ENCODE data around the gene VEGFA. TPM values are rescaled to one million over a fixed set of nuclear protein-coding genes. Genes with fewer than 3 reads are reported as not detected.

VEGFA gene
- total RNA-seq, 4 donors from 2014 or later = 510 to 1,437 (median 630) TPM

DNA sequence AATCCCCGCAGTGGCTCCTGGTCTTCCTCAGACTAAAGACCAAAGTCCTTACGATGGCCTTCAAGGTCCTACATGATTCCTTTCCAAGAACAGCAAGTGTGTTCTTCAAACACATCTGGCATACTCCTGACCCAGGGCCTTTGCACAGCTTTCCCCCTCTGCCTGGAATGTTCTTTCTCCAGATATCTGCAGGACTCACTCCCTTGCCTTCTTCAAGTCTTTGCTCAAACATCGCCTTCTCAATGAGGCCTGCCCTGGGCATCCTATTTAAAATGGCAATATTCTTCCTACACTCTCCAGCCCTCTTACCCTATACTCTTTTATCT is 30.2 kb downstream of the VEGFA start:
- H3K4me1 ChIP-seq = peaks cover 3 to 39% of the 10 kb centered on the region in 2 donors
- DNase-seq = no peak
- H3K36me3 ChIP-seq = no peaks in the 10 kb centered on the region
- intact Hi-C loops (cut with DNase I) = no loop called here
- TF ChIP-seq, protein P1, sequence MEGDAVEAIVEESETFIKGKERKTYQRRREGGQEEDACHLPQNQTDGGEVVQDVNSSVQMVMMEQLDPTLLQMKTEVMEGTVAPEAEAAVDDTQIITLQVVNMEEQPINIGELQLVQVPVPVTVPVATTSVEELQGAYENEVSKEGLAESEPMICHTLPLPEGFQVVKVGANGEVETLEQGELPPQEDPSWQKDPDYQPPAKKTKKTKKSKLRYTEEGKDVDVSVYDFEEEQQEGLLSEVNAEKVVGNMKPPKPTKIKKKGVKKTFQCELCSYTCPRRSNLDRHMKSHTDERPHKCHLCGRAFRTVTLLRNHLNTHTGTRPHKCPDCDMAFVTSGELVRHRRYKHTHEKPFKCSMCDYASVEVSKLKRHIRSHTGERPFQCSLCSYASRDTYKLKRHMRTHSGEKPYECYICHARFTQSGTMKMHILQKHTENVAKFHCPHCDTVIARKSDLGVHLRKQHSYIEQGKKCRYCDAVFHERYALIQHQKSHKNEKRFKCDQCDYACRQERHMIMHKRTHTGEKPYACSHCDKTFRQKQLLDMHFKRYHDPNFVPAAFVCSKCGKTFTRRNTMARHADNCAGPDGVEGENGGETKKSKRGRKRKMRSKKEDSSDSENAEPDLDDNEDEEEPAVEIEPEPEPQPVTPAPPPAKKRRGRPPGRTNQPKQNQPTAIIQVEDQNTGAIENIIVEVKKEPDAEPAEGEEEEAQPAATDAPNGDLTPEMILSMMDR (IDR thresholded peaks at IDR 0.05) = no peak
- no peak for TF ChIP-seq POLR2A (IDR thresholded peaks at IDR 0.05)
- H3K9me3 ChIP-seq = no peaks in the 10 kb centered on the region
- H3K27ac ChIP-seq = no peak overlapping the region
- no peak overlapping the region for H3K4me3 ChIP-seq (replicated peaks in 1 of 3)
- WGBS, 2 donors = 83 to 89% methylated on average over 3 of the region's 3 CpGs
- no peaks in the 10 kb centered on the region for H3K27me3 ChIP-seq

DNA sequence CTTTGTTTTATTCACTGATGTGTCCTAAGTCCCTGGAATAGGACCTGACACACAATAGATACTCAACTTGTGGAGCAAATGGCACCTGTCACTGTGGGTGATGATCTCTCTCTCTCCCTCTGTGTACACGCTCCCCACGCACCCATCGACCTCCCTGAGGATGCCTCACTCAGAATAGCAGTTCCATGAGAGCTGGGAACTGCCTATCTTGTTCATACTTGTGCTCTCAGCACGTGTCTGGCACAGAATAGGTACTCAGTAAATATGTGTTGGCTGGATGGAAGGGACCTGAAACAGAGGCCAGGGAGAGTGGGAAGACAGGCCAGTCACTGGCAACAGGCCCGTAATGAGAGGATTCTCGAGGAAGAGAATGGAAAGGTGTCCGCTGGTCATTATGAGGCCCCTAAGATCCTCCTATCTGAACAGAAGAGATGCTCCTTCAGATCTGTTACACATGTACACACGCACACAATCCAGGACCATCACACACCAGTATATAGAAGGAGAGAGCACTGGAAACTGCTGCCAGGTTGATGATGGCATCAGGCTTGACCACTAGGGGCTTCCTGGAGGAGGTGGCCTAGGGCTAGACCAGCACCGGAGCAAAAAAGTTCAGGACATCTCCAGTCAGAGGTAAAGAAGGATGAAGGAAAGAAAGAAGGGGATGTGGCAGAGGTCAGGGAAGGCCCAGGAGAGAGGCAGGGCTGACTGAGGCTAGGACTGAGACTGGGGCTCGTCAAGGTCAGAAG is 30.9 kb downstream of the VEGFA start:
- Histone ChIP-seq H3K4me1 (peaks cover 3 to 39% of the 10 kb centered on the region in 2 donors), H3K27ac (no peak overlapping the region), H3K27me3 (no peaks in the 10 kb centered on the region), H3K4me3 (replicated peaks in 1 of 3) (no peak overlapping the region), H3K9me3 (no peaks in the 10 kb centered on the region), H3K36me3 (no peaks in the 10 kb centered on the region)
- intact Hi-C loops (cut with DNase I) = no loop called here
- TF ChIP-seq, protein P1 (IDR thresholded peaks at IDR 0.05) = no peak
- no peak for TF ChIP-seq POLR2A (IDR thresholded peaks at IDR 0.05)
- 92% methylated on average over 10 of the region's 10 CpGs for WGBS, 2 donors
- no peak for DNase-seq

DNA sequence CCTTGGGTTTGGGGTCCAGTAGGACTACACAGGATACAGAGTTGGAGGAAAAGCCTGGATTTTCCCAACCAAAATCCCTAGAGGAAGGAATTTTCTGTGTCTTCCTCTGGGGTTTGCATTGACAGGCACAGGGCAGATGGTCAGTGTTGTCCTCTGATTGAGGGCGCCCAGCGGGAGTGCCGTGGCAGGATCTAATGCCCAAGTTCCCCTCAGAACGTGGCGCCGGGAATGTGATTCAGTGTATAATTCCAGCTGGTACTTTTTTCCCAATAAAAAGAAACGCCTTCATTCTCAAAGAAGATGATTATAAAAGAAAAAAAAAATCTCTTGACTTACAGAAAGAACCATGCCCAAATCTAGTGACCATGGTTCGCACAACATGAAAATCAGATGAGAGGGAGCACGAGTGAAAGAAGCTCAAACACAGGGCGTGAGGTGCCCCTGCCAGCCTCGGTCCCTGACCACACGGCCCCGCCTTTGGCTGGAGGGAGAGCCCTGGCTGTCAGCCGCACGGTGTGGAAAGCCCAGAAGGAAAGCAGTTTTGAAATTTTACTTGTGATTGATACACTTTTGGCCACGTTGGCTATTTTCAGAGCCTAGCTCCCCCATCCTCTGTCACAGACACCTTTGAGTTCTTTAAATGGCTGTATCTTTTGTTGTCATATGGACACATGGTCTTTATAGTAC is 31.6 kb downstream of the VEGFA start:
- Histone ChIP-seq H3K9me3 (no peaks in the 10 kb centered on the region), H3K4me3 (replicated peaks in 1 of 3) (no peak overlapping the region), H3K36me3 (no peaks in the 10 kb centered on the region), H3K27me3 (no peaks in the 10 kb centered on the region), H3K27ac (no peak overlapping the region), H3K4me1 (peaks cover 3 to 39% of the 10 kb centered on the region in 2 donors)
- intact Hi-C loops (cut with DNase I) = no loop called here
- TF ChIP-seq, protein P1 (IDR thresholded peaks at IDR 0.05) = no peak
- TF ChIP-seq POLR2A (IDR thresholded peaks at IDR 0.05) = no peak
- no peak for DNase-seq
- 81 to 92% methylated on average over 16 of the region's 16 CpGs for WGBS, 2 donors

DNA sequence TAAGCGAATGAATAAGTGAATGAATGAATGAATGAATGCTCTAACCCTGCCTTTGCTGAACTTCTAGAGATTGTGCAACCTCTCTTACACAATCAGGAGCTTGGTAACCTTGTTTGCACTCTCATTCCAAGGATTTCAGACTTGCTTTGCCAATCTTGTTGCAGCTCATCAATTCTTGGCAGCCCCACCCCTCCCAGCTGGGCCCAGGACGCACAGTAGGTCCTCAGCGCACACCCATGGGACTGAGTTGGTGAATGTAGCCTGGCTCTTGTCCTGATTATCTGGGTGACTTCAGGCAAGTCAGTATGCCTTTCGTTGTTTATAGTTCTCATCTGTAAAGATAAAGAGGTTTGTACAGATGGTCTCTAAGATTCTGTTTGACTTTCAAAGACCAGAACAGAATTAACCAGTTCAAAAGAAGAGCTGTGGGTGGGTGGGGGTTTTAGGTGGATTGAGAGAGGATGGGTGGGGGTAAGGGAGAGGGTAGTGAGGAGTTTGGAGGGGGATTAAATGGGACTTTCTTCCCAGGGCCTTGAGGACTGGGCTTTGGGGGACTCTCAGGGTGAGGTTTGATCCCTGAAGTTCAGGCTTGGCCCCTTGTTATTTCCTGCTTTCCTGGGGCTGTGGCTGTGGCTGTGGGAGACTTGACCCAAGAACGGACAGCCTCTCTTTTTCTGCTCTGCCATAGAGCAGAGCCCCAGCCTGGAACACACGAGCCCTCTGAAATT is 33.2 kb downstream of the VEGFA start:
- WGBS, 2 donors = 73 to 75% methylated on average over 6 of the region's 6 CpGs
- Histone ChIP-seq H3K9me3 (no peaks in the 10 kb centered on the region), H3K27ac (no peak overlapping the region), H3K4me3 (replicated peaks in 1 of 3) (no peak overlapping the region), H3K36me3 (no peaks in the 10 kb centered on the region), H3K27me3 (no peaks in the 10 kb centered on the region), H3K4me1 (peaks cover 3 to 37% of the 10 kb centered on the region in 2 donors)
- intact Hi-C loops (cut with DNase I) = no loop called here
- TF ChIP-seq POLR2A (IDR thresholded peaks at IDR 0.05) = no peak
- TF ChIP-seq, protein P1 (IDR thresholded peaks at IDR 0.05) = no peak
- no peak for DNase-seq
